NCI-H2227 (cell line): ENCODE results near the gene TAS2R42.

Source experiments
- DNase-seq: peaks from one replicate; lab custom pipeline; 2025; ENCODE audit not compliant: unreplicated experiment; lab: John Stamatoyannopoulos, UW

TAS2R42 gene

GRCh38 chr12:11147420-11147819 lies 39.3 kb downstream of the TAS2R42 start:
- DNase-seq = no peak

DNA sequence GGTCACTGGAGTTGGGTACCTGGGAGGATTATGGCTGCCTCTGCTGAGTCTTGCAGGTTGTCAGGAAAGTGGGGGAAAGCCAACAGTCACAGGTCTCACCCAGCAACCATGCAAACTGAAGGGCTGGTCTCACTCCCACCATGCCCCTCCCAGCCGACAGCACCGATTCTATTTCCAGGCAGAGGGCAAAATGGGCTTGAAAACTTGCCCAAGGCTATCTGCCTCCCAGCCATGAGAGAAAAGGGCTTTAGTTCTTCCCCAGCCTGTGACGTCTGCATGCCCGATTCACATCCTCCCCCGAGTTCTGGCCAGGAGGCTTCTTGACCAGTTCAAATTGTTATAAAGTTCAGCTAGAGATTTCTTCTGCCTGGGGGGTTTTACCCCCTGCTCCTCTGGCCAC lies 42.4 kb downstream of the TAS2R42 start:
- DNase-seq = no peak

- DNase-seq = no peak
These were observed 43.4 kb downstream of the TAS2R42 start for GRCh38 chr12:11143352-11143751.

DNA sequence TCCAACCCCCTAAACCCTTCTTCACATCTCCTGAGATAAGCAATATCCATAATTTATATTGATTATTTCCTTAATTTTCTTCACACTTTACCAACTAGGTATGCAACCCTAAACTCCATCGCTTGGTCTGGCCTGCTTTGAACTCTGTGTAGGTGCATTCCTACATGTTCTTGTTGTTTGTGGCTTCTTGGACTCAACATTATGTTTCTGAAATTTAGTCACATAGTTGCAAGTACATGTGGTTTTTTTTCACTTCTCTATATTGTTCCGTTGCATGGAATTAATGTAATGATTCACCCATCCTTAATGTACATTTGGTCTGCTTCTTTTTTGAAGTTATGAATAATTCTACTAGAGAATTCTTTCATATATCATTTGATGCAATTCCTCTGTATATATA lies 50.7 kb downstream of the TAS2R42 start:
- DNase-seq = no peak
